Transverse colon (tissue), 4 donors: ENCODE data around the gene SLC24A4. TPM values are rescaled to one million over a fixed set of nuclear protein-coding genes. Genes with fewer than 3 reads are reported as not detected.

Experiments used
- DNase-seq: peaks from one replicate; pipeline ENCODE4 v3.0.0-alpha.2; 2019
- H3K27ac ChIP-seq, 4 donors: fragments of 200-600 bp; sonication (generic); 2 replicates each; pipeline ENCODE4 v1.5.1; 2016 to 2018; ENCODE audit warnings: inconsistent platforms in 4 of 4
- H3K27me3 ChIP-seq: fragments of 200-600 bp; sonication (generic); 2 replicates; pipeline ENCODE4 v1.5.1; 2017; ENCODE audit warnings: inconsistent platforms
- H3K36me3 ChIP-seq, 4 donors: fragments of 200-600 bp; sonication (generic); 2 replicates each; pipeline ENCODE4 v1.5.1; 2017 to 2019; ENCODE audit warnings: inconsistent platforms in 4 of 4
- H3K4me1 ChIP-seq, 4 donors: fragments of 200-600 bp; sonication (generic); 2 replicates each; pipeline ENCODE4 v1.5.1; 2017 to 2020; ENCODE audit warnings: inconsistent platforms in 4 of 4
- H3K4me3 ChIP-seq, 4 donors: fragments of 200-600 bp; sonication (generic); 1 replicate in 1 of 4; 2 replicates in 3 of 4; pipeline versions ENCODE4 v1.5.1 to v1.6.1; 2017 to 2019; ENCODE audit warnings: inconsistent platforms in 4 of 4
- H3K9me3 ChIP-seq, 2 donors: fragments of 200-600 bp; sonication (generic); 2 replicates each; pipeline ENCODE4 v1.5.1; 2017 to 2019; ENCODE audit warnings: inconsistent platforms in 2 of 2
- EP300 ChIP-seq: sonication (generic); formaldehyde crosslinking; IDR thresholded peaks from one replicate; pipeline ENCODE4 v1.6.1; 2017; ENCODE audit warnings: antibody characterized with exemption, low read depth
- POLR2A ChIP-seq: fragments of 450-650 bp; IDR thresholded peaks from one replicate; pipeline ENCODE4 v1.6.1; 2016; ENCODE audit warnings: antibody characterized with exemption, mild to moderate bottlenecking, moderate library complexity
- POLR2AphosphoS5 ChIP-seq, 3 donors: sonication (generic); formaldehyde crosslinking; IDR thresholded peaks; one replicate each; pipeline ENCODE4 v1.6.1; 2016; ENCODE audit warnings: antibody characterized with exemption in 3 of 3
- WGBS, 2 donors: methylation state at CpG; one replicate each; pipeline ENCODE4 v1.1.5; 2018; ENCODE audit warnings: low coverage in 1 of 2; 5-methylcytosine and 5-hydroxymethylcytosine counted together
- in situ Hi-C, 4 donors: fragments of 200-750 bp; cut with MboI; loops; one replicate each; pipeline versions ENCODE4 v1.15.0 to v1.15.1; 2017; ENCODE audit warnings: low sequenced_read_pairs in 3 of 4, low pct_ligation_motif_present in 1 of 4, low pct_unique_long_range_greater_than_20kb in 1 of 4
- intact Hi-C: fragments of 100-400 bp; cut with DNase I; formaldehyde crosslinking; loops from one replicate; pipeline ENCODE4 v1.15.1; 2023; ENCODE audit warnings: low total_unique reads
- total RNA-seq, 4 donors: library from RNA; depleted of rRNA; stranded (reverse); fragments of >200 nt; gene quantifications; one replicate each; pipeline ENCODE4 v1.1.0, GENCODE V29; 2016
- TF ChIP-seq, protein P1 (sequence below), 5 experiments: fragments of 200-600 bp in 3 of 5; fragments of 450-650 bp in 2 of 5; sonication (generic) in 3 of 5; IDR thresholded peaks; 1 replicate in 2 of 5; 2 replicates in 3 of 5; pipeline ENCODE4 v1.5.1; 2016 to 2017; ENCODE audit warnings: antibody characterized with exemption in 5 of 5, inconsistent platforms in 3 of 5, mild to moderate bottlenecking in 2 of 5, moderate library complexity in 1 of 5

Gene SLC24A4
- total RNA-seq, 4 donors from 2014 or later: 0.27 to 0.48 TPM; not detected in 2

DNA sequence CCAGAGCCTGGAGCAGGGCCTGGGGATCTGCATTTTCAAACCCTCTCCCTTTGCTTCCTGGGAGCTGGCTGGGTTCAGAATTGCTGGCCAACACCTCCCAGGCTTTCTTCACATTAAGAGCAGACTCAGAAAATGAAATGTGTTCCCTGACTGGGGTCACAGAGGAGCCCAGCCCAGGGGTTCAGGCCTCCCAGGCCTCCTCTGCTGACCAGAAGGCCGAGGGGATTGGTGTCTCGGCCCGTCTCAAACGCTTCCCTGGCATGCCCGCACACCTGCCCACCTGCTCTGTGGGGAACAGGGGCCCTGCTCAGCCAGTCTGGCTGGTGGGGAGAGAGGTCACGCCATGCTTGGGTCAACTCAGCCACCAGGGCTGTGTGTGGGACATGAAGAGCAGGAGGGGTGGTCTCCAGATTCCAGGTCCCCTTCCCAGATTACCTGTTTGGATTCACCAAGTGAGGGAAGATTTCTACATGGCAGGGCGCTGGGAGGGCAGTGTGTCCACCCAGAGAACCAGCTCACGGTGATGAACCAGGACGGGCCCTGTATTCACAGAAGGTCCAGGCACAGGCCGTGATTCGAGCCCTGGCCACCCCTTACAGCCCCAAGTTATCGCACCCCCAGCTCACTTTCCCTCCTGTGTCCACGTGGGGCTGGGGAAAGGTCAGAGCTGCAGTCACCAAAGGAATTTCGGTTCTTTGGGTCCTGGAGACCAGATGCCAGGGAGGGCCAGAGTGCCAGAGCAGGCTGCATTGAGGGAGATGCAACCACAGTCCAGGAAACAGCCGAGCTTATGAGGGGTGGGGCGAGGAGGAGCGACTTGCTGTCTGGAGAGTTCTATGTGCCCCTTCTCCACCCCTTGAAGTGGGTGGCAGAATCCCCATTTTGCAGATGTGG is 135.4 kb downstream of the SLC24A4 start:
- intact Hi-C loops (no loop called here), in situ Hi-C loops (loop anchor here in 2 of 4 donors (10.0 to 25.0 kb wide), 2 partner anchors 321 to 324 kb away; no protein-coding TSS in a partner anchor)

DNA sequence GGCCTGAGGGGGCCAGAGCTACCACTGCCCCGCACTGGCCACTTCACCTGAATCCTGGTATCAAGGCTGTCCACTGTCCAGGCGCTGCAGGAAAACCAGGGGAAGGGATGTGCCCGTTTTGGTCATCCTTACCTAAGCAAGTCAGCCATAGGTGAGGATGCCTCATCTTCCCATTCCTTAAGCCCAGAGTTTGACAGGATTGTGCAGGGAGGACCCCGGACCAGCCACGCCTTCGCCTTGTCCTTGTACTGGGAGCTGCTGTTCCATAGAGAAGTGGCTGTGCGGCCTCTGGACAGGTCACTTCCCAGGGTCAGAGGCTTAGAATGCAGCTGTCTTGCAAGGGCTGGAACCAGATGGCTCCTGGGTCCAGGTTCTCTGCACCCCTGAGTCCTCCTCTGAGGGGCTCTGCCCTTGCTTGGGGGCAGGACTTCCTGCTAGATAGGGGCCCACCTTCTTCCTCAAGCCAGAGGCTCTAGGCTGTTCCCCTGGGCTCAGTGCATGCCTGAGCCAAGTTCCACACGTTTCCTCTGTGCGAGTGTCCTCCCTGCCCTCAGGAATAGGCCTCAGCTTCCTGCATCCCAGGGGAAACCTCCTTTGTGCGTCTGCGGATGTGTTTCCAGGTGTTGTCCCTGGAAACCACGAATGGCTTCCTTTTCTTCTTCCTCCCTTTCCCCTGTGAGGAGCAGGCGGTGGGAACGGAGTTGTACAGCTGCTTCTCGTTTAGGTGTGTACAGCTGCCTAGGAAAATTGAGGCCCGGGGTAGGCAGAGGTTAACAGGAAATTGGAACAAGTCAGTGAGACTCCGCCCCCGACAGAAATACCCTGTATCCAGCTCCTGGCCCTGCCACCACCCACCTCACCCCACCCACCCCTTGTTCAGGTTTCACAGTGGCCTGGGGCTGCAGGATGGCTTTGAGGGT is 136.3 kb downstream of the SLC24A4 start:
- Histone ChIP-seq H3K4me3 (no peak overlapping the region), H3K27ac (no peak overlapping the region), H3K9me3 (no peaks in the 10 kb centered on the region), H3K27me3 (no peaks in the 10 kb centered on the region), H3K4me1 (peaks cover 0 to 8% (median 2%) of the 10 kb centered on the region in 4 donors), H3K36me3 (no peaks in the 10 kb centered on the region)
- intact Hi-C loops (no loop called here), in situ Hi-C loops (loop anchor here in 2 of 4 donors (10.0 to 25.0 kb wide), 2 partner anchors 322 to 324 kb away; no protein-coding TSS in a partner anchor)
- no peak for DNase-seq
- WGBS, 2 donors: 29 to 77% methylated on average over 4 to 18 of the region's 18 CpGs
- TF ChIP-seq, protein P1, sequence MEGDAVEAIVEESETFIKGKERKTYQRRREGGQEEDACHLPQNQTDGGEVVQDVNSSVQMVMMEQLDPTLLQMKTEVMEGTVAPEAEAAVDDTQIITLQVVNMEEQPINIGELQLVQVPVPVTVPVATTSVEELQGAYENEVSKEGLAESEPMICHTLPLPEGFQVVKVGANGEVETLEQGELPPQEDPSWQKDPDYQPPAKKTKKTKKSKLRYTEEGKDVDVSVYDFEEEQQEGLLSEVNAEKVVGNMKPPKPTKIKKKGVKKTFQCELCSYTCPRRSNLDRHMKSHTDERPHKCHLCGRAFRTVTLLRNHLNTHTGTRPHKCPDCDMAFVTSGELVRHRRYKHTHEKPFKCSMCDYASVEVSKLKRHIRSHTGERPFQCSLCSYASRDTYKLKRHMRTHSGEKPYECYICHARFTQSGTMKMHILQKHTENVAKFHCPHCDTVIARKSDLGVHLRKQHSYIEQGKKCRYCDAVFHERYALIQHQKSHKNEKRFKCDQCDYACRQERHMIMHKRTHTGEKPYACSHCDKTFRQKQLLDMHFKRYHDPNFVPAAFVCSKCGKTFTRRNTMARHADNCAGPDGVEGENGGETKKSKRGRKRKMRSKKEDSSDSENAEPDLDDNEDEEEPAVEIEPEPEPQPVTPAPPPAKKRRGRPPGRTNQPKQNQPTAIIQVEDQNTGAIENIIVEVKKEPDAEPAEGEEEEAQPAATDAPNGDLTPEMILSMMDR (IDR thresholded peaks at IDR 0.05): no peak
- no peak for TF ChIP-seq POLR2AphosphoS5 (IDR thresholded peaks at IDR 0.05)
- no peak for TF ChIP-seq EP300
- no peak for TF ChIP-seq POLR2A

More for the DNA sequence above, 135.4 kb downstream of the SLC24A4 start:
- H3K4me1 ChIP-seq: peaks cover 0 to 8% (median 2%) of the 10 kb centered on the region in 4 donors
- 94% methylated on average over 17 of the region's 17 CpGs; no CpG with 5 or more reads in 1 of the 2 donors for WGBS, 2 donors
- no peaks in the 10 kb centered on the region for H3K36me3 ChIP-seq
- no peak overlapping the region for H3K4me3 ChIP-seq
- H3K27me3 ChIP-seq: no peaks in the 10 kb centered on the region
- H3K27ac ChIP-seq: no peak overlapping the region
- TF ChIP-seq EP300: no peak
- no peak for TF ChIP-seq POLR2A
- TF ChIP-seq, protein P1 (IDR thresholded peaks at IDR 0.05): no peak
- DNase-seq: no peak
- no peaks in the 10 kb centered on the region for H3K9me3 ChIP-seq

DNA sequence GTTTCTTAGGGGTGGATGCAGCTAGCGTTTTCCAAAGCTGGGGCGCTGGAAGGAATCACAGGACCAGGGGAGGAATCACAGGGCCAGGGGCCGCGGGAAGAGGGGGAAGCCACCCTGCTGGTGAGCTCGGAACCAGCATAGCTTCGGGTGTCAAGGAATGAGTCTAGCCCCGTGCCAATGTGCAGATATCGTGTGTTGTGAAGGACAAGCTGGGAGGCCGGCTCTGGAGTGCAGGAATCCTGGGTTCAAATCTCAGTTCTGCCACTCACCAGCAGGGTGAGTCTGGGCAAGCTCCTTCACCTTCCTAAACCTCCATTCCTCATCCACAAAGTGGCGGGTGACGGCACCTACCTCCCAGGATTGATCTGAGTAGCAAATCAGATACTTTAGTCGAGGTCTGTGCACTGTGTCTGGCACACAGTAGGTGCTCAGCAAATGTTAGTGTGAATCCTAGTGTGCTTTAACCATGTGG is 137.0 kb downstream of the SLC24A4 start:
- no peak for DNase-seq
- 85% methylated on average over 12 of the region's 12 CpGs; no CpG with 5 or more reads in 1 of the 2 donors for WGBS, 2 donors
- Histone ChIP-seq H3K9me3 (no peaks in the 10 kb centered on the region), H3K4me1 (peaks cover 0 to 8% (median 2%) of the 10 kb centered on the region in 4 donors), H3K27me3 (no peaks in the 10 kb centered on the region), H3K27ac (no peak overlapping the region), H3K36me3 (no peaks in the 10 kb centered on the region), H3K4me3 (no peak overlapping the region)
- TF ChIP-seq, protein P1 (IDR thresholded peaks at IDR 0.05): no peak
- TF ChIP-seq POLR2AphosphoS5 (IDR thresholded peaks at IDR 0.05) (no peak), POLR2A (no peak)
- in situ Hi-C loops: loop anchor here in 2 of 4 donors (10.0 to 25.0 kb wide), 2 partner anchors 323 to 325 kb away; no protein-coding TSS in a partner anchor
- intact Hi-C loops: no loop called here
